IMR-90 (cell line): Measurements from ENCODE around the gene LDLRAD3.

Experiments
- BHLHE40 ChIP-seq: fragments of 150-350 bp; IDR thresholded peaks from 2 replicates; pipeline ENCODE4 v1.6.1; 2016; ENCODE audit warnings: mild to moderate bottlenecking, low read depth, low read length
- CEBPB ChIP-seq: IDR thresholded peaks from 2 replicates; pipeline ENCODE4 v1.6.1; 2012; ENCODE audit warnings: low read depth, low read length, improper control_type of control experiment
- CHD1 ChIP-seq: IDR thresholded peaks from 2 replicates; pipeline ENCODE4 v1.6.1; 2012; ENCODE audit warnings: low read depth, low read length, improper control_type of control experiment
- CTCF ChIP-seq: conservative IDR thresholded peaks from 2 replicates; pipeline ENCODE4 v1.5.1; 2012; ENCODE audit warnings: mild to moderate bottlenecking, low read depth, low read length, improper control_type of control experiment
- ELK1 ChIP-seq: fragments of 150-350 bp; IDR thresholded peaks from 2 replicates; pipeline ENCODE4 v1.6.1; 2016; ENCODE audit warnings: low read depth, mild to moderate bottlenecking, low read length, moderate library complexity, borderline replicate concordance
- FOS ChIP-seq: fragments of 150-350 bp; IDR thresholded peaks from 2 replicates; pipeline ENCODE4 v1.6.1; 2016; ENCODE audit warnings: low read depth, low read length
- MAFK ChIP-seq: IDR thresholded peaks from 2 replicates; pipeline ENCODE4 v1.6.1; 2012; ENCODE audit warnings: low read depth, low read length, improper control_type of control experiment
- MAZ ChIP-seq: IDR thresholded peaks from 2 replicates; pipeline ENCODE4 v1.6.1; 2012; ENCODE audit warnings: low read depth, mild to moderate bottlenecking, low read length, improper control_type of control experiment, moderate library complexity, borderline replicate concordance
- POLR2A ChIP-seq: IDR thresholded peaks from 2 replicates; pipeline ENCODE4 v1.6.1; 2012; ENCODE audit warnings: mild to moderate bottlenecking, low read depth, low read length
- RAD21 ChIP-seq: IDR thresholded peaks from 2 replicates; pipeline ENCODE4 v1.6.1; 2012; ENCODE audit warnings: low read length, improper control_type of control experiment
- RFX5 ChIP-seq: IDR thresholded peaks from 2 replicates; pipeline ENCODE4 v1.8.0; 2012; ENCODE audit warnings: low read depth, mild to moderate bottlenecking, low read length, moderate library complexity
- SMC3 ChIP-seq: fragments of 150-350 bp; IDR thresholded peaks from 2 replicates; pipeline ENCODE4 v1.6.1; 2016; ENCODE audit warnings: low read depth, mild to moderate bottlenecking, antibody characterized with exemption, low read length, moderate library complexity
- TF ChIP-seq, protein P1 (sequence below): fragments of 150-350 bp; IDR thresholded peaks from 2 replicates; pipeline ENCODE4 v1.6.1; 2017; ENCODE audit warnings: mild to moderate bottlenecking, antibody characterized with exemption, low read length, low read depth

- TF ChIP-seq RAD21, result no peak
- TF ChIP-seq, protein P1, sequence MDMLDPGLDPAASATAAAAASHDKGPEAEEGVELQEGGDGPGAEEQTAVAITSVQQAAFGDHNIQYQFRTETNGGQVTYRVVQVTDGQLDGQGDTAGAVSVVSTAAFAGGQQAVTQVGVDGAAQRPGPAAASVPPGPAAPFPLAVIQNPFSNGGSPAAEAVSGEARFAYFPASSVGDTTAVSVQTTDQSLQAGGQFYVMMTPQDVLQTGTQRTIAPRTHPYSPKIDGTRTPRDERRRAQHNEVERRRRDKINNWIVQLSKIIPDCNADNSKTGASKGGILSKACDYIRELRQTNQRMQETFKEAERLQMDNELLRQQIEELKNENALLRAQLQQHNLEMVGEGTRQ, result no peak
- no peak for TF ChIP-seq RFX5
- no peak for TF ChIP-seq CTCF
- TF ChIP-seq MAZ, result no peak
- no peak for TF ChIP-seq CEBPB
- TF ChIP-seq POLR2A, result no peak
- no peak for TF ChIP-seq MAFK
- TF ChIP-seq CHD1, result no peak
- TF ChIP-seq ELK1, result no peak
- no peak for TF ChIP-seq FOS
- no peak for TF ChIP-seq BHLHE40
- no peak for TF ChIP-seq SMC3
Measured at GRCh38 chr11:35930466-35930865, 13.4 kb upstream of the LDLRAD3 start.
